Measurements from ENCODE around the gene SLC7A14. TPM values are rescaled to one million over a fixed set of nuclear protein-coding genes. Genes with fewer than 3 reads are reported as not detected.

The SLC7A14 gene
- total RNA-seq, 2 experiments from 2014 or later, result not detected

DNA sequence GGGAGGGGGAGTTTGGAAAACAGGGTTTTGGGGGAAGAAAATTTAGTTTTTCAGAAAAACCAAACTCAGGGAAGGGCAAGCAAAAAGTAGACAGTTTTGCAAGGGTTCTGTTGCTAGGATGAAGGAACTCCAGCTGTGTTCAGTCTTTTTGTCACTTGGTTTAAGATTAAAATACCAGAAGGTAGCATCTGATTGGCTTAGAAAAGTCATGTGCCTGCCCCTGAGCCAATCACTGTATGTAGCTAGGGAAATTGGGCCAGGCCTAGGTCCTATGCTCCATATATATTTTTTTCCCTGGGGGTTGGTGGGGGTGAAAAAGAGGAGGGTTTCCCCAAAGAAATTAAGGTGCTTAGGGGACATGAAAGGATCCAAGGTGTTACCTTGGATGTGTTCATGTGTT, 142.9 kb downstream of the SLC7A14 start:
- Mint-ChIP-seq H3K27me3 (peaks cover 19% of the 10 kb centered on the region), H3K36me3 (no peaks in the 10 kb centered on the region), H3K4me1 (ENCODE audit: low read depth) (no peaks in the 10 kb centered on the region), H3K4me3 (no peak overlapping the region), H3K27ac (no peak overlapping the region), H3K9me3 (no peaks in the 10 kb centered on the region)
- no peak for DNase-seq
- ChIA-PET CTCF (interaction anchor here (1.1 kb wide), 1 partner anchor 8 kb away, joined by 4 read pairs; no protein-coding TSS in a partner anchor), POLR2A (no interaction called here)
- intact Hi-C loops (cut with micrococcal nuclease), result no loop called here

DNA sequence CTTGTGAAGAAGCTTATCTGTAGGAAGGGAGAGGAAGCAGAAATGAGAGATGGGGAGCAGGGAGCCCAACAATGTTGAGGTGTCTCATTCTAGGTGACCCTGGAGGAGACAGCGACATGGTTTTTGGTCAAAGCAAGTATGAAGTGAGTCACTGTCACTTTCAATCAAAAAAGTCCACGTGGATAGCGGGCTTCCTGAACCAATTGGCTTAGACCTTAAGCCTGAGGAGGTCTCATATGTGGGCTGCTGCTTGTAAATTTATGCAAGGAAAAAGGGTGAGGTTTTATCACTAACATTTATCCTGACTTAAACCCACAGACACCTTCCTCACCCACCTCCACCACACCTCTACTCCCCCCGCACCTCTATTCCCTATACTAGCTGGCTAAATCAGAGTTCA, 144.5 kb downstream of the SLC7A14 start:
- H3K4me3 Mint-ChIP-seq, result no peak overlapping the region
- peaks cover 19% of the 10 kb centered on the region for H3K27me3 Mint-ChIP-seq
- CTCF ChIA-PET, result interaction anchor here (0.9 kb wide), 1 partner anchor 27 kb away, joined by 3 read pairs; no protein-coding TSS in a partner anchor
- POLR2A ChIA-PET, result no interaction called here
- H3K27ac Mint-ChIP-seq, result no peak overlapping the region
- no peak for DNase-seq
- H3K4me1 Mint-ChIP-seq (ENCODE audit: low read depth), result peaks cover 4% of the 10 kb centered on the region
- no peaks in the 10 kb centered on the region for H3K9me3 Mint-ChIP-seq
- no peaks in the 10 kb centered on the region for H3K36me3 Mint-ChIP-seq
- intact Hi-C loops (cut with micrococcal nuclease), result no loop called here

DNA sequence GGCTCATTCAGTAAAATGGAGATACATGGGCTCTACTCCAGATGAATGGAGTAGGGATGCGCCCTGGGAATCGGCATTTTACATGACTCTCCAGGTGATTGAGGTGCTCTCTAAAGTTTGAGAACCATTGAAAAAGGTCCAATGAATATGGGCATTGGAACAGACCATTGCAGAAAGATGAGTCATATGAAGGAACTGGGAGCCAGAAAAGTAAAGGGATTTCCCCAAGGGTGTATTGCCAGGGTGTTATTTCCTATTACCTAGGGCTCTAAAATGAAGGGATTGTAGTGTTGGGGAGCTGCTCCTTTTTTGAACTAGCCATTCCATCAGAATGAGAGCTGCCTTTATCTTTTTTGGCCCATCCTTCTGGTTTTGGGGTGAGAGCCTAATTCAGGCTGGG, 145.5 kb downstream of the SLC7A14 start:
- Mint-ChIP-seq H3K36me3 (no peaks in the 10 kb centered on the region), H3K27me3 (peaks cover 19% of the 10 kb centered on the region), H3K27ac (no peak overlapping the region), H3K4me3 (no peak overlapping the region), H3K9me3 (no peaks in the 10 kb centered on the region), H3K4me1 (ENCODE audit: low read depth) (peaks cover 4% of the 10 kb centered on the region)
- POLR2A ChIA-PET, result no interaction called here
- CTCF ChIA-PET, result interaction anchor here (0.8 to 1.2 kb wide), 4 partner anchors 10 to 372 kb away, joined by 3 read pairs; no protein-coding TSS in a partner anchor
- intact Hi-C loops (cut with micrococcal nuclease), result no loop called here
- no peak for DNase-seq

DNA sequence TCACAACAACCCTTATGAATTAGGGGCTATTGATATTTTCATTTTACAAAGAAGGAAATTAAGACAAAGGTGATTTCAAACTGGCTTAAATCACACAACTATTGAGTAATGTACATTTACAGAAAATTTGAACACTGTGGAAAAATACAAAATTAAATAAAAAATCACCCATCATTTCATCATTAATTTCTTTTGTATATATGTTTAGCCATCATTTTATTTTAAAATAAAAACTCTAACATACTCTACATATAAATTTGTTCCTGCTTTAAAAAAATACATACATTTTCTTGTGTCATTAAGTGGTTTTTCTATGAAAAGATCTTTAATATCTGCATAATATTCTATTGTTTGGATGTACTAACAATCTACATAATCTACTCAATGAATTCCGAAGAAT, 147.0 kb downstream of the SLC7A14 start:
- POLR2A ChIA-PET, result no interaction called here
- intact Hi-C loops (cut with micrococcal nuclease), result no loop called here
- H3K27me3 Mint-ChIP-seq, result peaks cover 13% of the 10 kb centered on the region
- H3K9me3 Mint-ChIP-seq, result no peaks in the 10 kb centered on the region
- CTCF ChIA-PET, result no interaction called here
- H3K36me3 Mint-ChIP-seq, result no peaks in the 10 kb centered on the region
- no peak for DNase-seq
- H3K4me3 Mint-ChIP-seq, result no peak overlapping the region
- peaks cover 4% of the 10 kb centered on the region for H3K4me1 Mint-ChIP-seq (ENCODE audit: low read depth)
- no peak overlapping the region for H3K27ac Mint-ChIP-seq

DNA sequence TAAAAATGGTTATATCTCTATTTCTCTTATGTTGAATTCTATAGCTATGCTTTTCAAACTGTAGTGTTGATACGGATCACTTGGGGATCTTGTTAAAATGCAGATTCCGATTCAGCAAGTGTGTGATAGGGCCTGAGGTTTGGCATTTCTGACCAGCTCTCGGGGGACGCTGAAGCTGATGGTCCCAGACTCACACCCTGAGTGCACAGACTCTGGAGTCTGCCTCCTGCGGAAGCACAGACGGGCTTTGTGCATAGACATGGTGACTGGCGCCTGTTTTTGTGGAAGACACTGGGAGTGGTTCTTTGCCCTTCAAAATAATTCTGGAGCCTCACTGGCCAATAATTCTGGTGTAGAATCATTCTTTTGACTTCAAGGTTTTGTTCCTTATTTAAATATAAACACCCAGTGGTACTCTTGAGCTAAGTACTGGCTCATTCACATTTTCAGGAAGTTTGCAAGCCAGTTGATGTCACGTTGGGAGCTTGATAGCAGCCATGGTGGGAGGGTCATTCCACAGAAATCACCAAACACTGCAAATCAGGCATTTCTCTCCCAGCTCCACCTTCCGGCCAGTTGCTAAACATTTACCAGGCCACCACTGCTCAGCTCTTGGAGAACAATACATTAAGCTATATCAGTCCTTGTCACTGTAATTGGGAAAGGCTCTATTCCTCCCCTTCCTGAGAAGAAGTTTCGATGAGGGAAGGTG, 148.0 kb downstream of the SLC7A14 start:
- intact Hi-C loops (cut with micrococcal nuclease), result no loop called here
- H3K27ac Mint-ChIP-seq, result no peak overlapping the region
- peaks cover 4% of the 10 kb centered on the region for H3K4me1 Mint-ChIP-seq (ENCODE audit: low read depth)
- H3K36me3 Mint-ChIP-seq, result no peaks in the 10 kb centered on the region
- H3K4me3 Mint-ChIP-seq, result no peak overlapping the region
- ChIA-PET CTCF (interaction anchor here (1.0 to 1.4 kb wide), 2 partner anchors 24 to 374 kb away, joined by 3 to 5 read pairs; no protein-coding TSS in a partner anchor), POLR2A (no interaction called here)
- no peaks in the 10 kb centered on the region for H3K9me3 Mint-ChIP-seq
- DNase-seq, result no peak
- H3K27me3 Mint-ChIP-seq, result peaks cover 13% of the 10 kb centered on the region

DNA sequence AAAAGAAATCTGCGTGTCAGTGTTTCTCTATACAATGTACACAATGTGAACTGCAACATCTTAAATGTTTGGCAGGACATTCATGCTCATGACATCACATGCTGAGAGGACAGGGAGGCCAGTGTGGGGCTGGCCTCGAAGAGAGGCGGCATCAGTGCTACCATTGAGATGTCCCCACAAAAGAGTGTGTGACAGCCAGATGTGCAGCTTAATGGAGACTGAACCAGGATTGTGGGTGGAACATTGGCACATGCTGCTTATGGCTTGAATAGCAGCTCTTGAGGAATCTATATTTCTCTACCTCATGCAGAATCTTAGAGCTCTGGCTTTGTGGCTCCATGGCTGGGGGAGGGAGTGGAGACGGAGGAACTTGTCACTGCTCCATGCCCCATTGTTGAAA, 148.7 kb downstream of the SLC7A14 start:
- no peak for DNase-seq
- no peak overlapping the region for H3K27ac Mint-ChIP-seq
- H3K4me3 Mint-ChIP-seq, result no peak overlapping the region
- H3K36me3 Mint-ChIP-seq, result no peaks in the 10 kb centered on the region
- H3K9me3 Mint-ChIP-seq, result no peaks in the 10 kb centered on the region
- intact Hi-C loops (cut with micrococcal nuclease), result no loop called here
- ChIA-PET POLR2A (no interaction called here), CTCF (interaction anchor here (1.0 to 1.4 kb wide), 2 partner anchors 23 to 374 kb away, joined by 3 to 5 read pairs; no protein-coding TSS in a partner anchor)
- peaks cover 10% of the 10 kb centered on the region for H3K27me3 Mint-ChIP-seq
- H3K4me1 Mint-ChIP-seq (ENCODE audit: low read depth), result peaks cover 4% of the 10 kb centered on the region

DNA sequence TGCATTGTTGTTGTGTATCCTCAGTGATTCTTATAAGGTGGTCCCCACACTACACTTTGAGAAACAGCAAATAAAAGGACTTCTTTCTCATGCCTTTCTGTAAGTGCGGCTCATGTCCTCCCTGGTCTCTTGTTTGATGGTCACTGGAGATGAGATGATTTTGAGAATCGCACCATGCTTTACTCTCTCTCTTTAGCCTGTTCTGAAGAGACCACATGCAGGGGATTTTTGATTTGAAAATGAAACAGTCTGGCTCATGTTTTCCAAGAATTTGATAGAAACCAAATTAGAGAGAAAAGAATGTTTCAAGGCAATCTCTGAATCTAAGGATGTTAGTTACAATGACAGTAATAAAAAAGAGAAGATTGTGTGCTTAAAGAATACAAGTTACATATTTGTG, 149.2 kb downstream of the SLC7A14 start:
- H3K36me3 Mint-ChIP-seq, result no peaks in the 10 kb centered on the region
- no peaks in the 10 kb centered on the region for H3K9me3 Mint-ChIP-seq
- peaks cover 4% of the 10 kb centered on the region for H3K4me1 Mint-ChIP-seq (ENCODE audit: low read depth)
- ChIA-PET POLR2A (no interaction called here), CTCF (interaction anchor here (1.4 kb wide), 1 partner anchor 23 kb away, joined by 5 read pairs; no protein-coding TSS in a partner anchor)
- DNase-seq, result no peak
- peaks cover 8% of the 10 kb centered on the region for H3K27me3 Mint-ChIP-seq
- H3K27ac Mint-ChIP-seq, result no peak overlapping the region
- intact Hi-C loops (cut with micrococcal nuclease), result no loop called here
- H3K4me3 Mint-ChIP-seq, result no peak overlapping the region

DNA sequence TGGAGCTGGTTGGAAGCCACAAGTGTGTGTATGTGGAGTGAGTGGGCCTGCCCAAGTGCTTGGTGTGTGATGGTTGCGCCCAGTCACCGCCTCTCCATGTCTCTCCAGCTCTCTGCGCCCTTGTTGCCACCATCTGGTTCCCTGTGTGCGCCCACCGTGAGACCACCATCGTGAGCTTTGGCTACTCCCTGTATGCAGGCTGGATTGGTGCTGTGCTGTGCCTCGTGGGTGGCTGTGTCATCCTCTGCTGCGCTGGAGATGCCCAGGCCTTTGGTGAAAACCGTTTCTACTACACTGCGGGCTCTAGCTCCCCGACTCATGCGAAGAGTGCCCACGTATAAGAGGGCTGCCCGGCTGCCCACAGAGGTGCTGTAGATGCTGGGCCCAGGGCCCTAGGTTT, 153.5 kb downstream of the SLC7A14 start:
- no peak for DNase-seq
- intact Hi-C loops (cut with micrococcal nuclease), result no loop called here
- peaks cover 2% of the 10 kb centered on the region for H3K27me3 Mint-ChIP-seq
- peaks cover 21% of the 10 kb centered on the region for H3K4me1 Mint-ChIP-seq (ENCODE audit: low read depth)
- H3K36me3 Mint-ChIP-seq, result no peaks in the 10 kb centered on the region
- ChIA-PET CTCF (interaction anchor here (0.6 to 1.4 kb wide), 2 partner anchors 122 to 379 kb away, joined by 5 to 6 read pairs; no protein-coding TSS in a partner anchor), POLR2A (no interaction called here)
- no peak overlapping the region for H3K27ac Mint-ChIP-seq
- H3K4me3 Mint-ChIP-seq, result no peak overlapping the region
- no peaks in the 10 kb centered on the region for H3K9me3 Mint-ChIP-seq

DNA sequence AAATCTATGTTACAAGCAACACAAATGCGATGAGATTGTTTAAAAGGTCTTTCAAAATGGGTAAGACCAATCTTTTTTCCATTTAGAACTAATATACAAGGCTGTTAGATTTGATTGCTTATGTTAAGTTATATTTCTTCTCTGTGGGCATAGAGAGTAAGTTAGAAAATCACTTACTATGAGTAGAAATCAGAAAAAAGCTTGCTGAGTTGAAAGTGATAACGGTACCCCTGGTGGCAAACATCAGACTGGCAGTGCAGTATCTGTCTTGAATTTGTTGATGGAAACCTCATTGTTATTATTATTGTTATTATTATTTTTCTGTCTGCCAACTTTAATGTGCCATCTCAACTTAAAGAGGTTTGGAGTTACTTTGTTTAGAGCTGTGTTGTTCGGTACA, 154.8 kb downstream of the SLC7A14 start:
- POLR2A ChIA-PET, result no interaction called here
- no peak for DNase-seq
- Mint-ChIP-seq H3K9me3 (no peaks in the 10 kb centered on the region), H3K27me3 (peaks cover 2% of the 10 kb centered on the region), H3K36me3 (no peaks in the 10 kb centered on the region), H3K4me1 (ENCODE audit: low read depth) (peaks cover 17% of the 10 kb centered on the region), H3K27ac (no peak overlapping the region), H3K4me3 (no peak overlapping the region)
- intact Hi-C loops (cut with micrococcal nuclease), result no loop called here
- CTCF ChIA-PET, result interaction anchor here (0.6 to 2.2 kb wide), 5 partner anchors 9 to 1902 kb away, joined by 3 to 14 read pairs (median 3); no protein-coding TSS in a partner anchor

DNA sequence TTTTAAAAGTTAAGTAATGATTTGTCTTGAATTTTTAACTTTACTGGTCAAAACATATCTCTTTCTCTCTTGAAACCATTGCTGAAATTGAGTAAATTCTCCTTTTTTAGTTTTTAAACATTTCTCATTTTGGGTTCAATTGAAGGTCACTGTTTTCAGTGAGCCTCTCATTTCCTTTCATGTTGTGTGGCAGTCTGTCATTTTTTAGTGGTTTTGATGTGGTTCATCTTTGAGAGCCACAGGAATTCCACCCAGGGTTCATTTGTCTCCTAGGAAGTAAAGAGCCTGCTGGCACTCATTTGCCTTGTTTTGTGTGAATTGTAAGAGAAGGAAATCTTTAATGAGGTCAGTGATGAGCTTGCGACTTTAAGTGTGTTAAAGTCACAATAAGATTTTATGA, 156.8 kb downstream of the SLC7A14 start:
- Mint-ChIP-seq H3K4me1 (ENCODE audit: low read depth) (peaks cover 17% of the 10 kb centered on the region), H3K27ac (no peak overlapping the region), H3K4me3 (no peak overlapping the region), H3K9me3 (no peaks in the 10 kb centered on the region), H3K27me3 (peaks cover 2% of the 10 kb centered on the region), H3K36me3 (no peaks in the 10 kb centered on the region)
- ChIA-PET CTCF (interaction anchor here (1.7 kb wide), 1 partner anchor 383 kb away, joined by 5 read pairs; no protein-coding TSS in a partner anchor), POLR2A (no interaction called here)
- DNase-seq, result no peak
- intact Hi-C loops (cut with micrococcal nuclease), result loop anchor here (10.0 kb wide), 1 partner anchor 664 kb away; the partner anchor contains the start of genes ACTRT3 and TERC

DNA sequence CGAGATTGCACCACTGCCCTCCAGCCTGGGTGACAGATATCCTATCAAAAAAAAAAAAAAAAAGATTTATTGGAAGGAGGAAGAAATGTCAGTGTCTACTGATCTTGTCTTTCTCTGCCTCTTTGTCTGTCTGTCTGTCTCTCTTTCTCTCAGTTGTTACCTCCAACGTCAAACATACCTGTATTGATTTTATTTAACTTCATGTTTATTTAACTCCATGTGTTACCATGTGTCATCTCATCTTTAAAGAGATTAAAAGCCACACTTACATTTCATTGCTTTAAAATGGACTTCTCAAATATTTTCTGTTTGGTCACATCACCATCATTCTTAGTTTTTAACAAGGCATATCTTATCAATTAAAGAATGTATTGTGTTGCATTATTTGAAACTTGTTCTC, 157.8 kb downstream of the SLC7A14 start:
- Mint-ChIP-seq H3K9me3 (no peaks in the 10 kb centered on the region), H3K4me1 (ENCODE audit: low read depth) (peaks cover 17% of the 10 kb centered on the region), H3K27me3 (peaks cover 2% of the 10 kb centered on the region), H3K4me3 (no peak overlapping the region), H3K36me3 (no peaks in the 10 kb centered on the region), H3K27ac (no peak overlapping the region)
- no peak for DNase-seq
- intact Hi-C loops (cut with micrococcal nuclease), result loop anchor here (10.0 kb wide), 1 partner anchor 663 kb away; the partner anchor contains the start of genes ACTRT3 and TERC
- POLR2A ChIA-PET, result no interaction called here
- CTCF ChIA-PET, result interaction anchor here (1.7 kb wide), 1 partner anchor 383 kb away, joined by 5 read pairs; no protein-coding TSS in a partner anchor

DNA sequence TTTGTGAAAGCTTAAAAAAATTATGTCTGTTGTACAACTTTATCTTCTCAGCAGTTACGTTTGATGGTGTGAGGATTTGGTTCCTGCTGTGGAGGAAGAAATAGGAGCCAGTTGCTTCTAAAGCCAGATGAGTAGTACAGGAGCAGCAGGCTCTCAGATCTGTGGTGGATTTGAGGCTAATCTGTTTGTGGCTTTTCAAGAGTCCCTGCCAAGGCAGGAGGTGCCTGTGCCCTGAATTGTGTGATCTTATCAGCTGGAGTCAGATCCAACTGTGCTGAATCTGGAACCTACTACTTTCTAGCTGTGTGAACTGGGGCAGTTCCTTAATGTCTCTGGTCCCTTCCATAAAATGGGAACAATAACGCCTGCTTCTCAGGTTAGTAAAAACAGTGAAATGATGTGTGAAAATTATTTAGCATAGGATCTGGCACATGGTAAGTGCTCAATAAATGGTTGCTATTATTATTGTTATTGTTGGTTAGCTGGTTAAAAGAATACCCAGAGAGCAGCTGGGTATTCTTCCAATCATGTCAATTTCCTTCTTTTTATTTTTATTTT, 159.6 kb downstream of the SLC7A14 start:
- H3K9me3 Mint-ChIP-seq, result no peaks in the 10 kb centered on the region
- no peak overlapping the region for H3K4me3 Mint-ChIP-seq
- H3K27me3 Mint-ChIP-seq, result peaks cover 2% of the 10 kb centered on the region
- H3K36me3 Mint-ChIP-seq, result no peaks in the 10 kb centered on the region
- no peak for DNase-seq
- no peak overlapping the region for H3K27ac Mint-ChIP-seq
- H3K4me1 Mint-ChIP-seq (ENCODE audit: low read depth), result peaks cover 17% of the 10 kb centered on the region
- intact Hi-C loops (cut with micrococcal nuclease), result loop anchor here (10.0 kb wide), 1 partner anchor 662 kb away; the partner anchor contains the start of genes ACTRT3 and TERC
- ChIA-PET CTCF (interaction anchor here (1.8 kb wide), 1 partner anchor 12 kb away, joined by 8 read pairs; no protein-coding TSS in a partner anchor), POLR2A (no interaction called here)
